Measurements from ENCODE around the gene ROPN1L. TPM values are rescaled to one million over a fixed set of nuclear protein-coding genes. Genes with fewer than 3 reads are reported as not detected.
A peak's percentile ranks its signal among the peaks of the same experiment; 100 is the strongest.

ROPN1L gene
- total and polyA plus RNA-seq, 2 of the 8 experiments (the other 6 are each of a cell fraction or from before 2014, with no cell fraction given) = 0.24 to 0.73 TPM

GRCh38 chr5:10485142-10485795 lies 43.6 kb downstream of the ROPN1L start:
- Histone ChIP-seq H4K91ac (replicated peaks; ENCODE audit: insufficient read length, low read length) (no peak overlapping the region), H2BK12ac (ENCODE audit: low read depth, low read length) (peak overlapping the region; percentile 2; the same call in 1 of the 2 replicates), H3K79me1 (ENCODE audit: low read depth, low read length) (no peaks in the 10 kb centered on the region), H4K20me1 (replicated peaks in 1 of 2; ENCODE audit: control insufficient read depth in 1 of 2, insufficient read depth in 2 of 2, low read length in 2 of 2) (no peaks in the 10 kb centered on the region), H2BK15ac (ENCODE audit: low read length) (0 out of 2 replicates have a peak overlapping the region, but pooled peaks have one; percentile 2), H2BK20ac (ENCODE audit: low read length) (no peak overlapping the region), H4K8ac (ENCODE audit: extremely low read depth, insufficient read depth, low read length) (peak overlapping the region; percentile 61; the same call in 1 of the 2 replicates), H3K4me2 (ENCODE audit: insufficient read depth in 1 of 2, low read depth in 2 of 2, low read length in 2 of 2) (no peak overlapping the region), H3K4me3 (ENCODE audit: extremely low read depth in 1 of 4, insufficient read depth in 2 of 4, low read depth in 3 of 4, low read length in 4 of 4) (no peak overlapping the region), H2BK5ac (ENCODE audit: low read depth, low read length) (no peak overlapping the region), H4K5ac (ENCODE audit: insufficient read length, low read depth, low read length) (no peak overlapping the region), H3K18ac (ENCODE audit: extremely low read depth, low read length) (no peak overlapping the region), H3K79me2 (ENCODE audit: control insufficient read depth in 1 of 2, insufficient read depth in 2 of 2, low read length in 2 of 2) (no peaks in the 10 kb centered on the region), H3K23ac (ENCODE audit: insufficient read length) (no peak overlapping the region), H3K4ac (replicated peaks; ENCODE audit: insufficient read length, low read depth, low read length) (no peak overlapping the region), H2AK5ac (ENCODE audit: low read depth, low read length) (no peak overlapping the region), H3K9ac (replicated peaks in 1 of 4; ENCODE audit: extremely low read depth in 1 of 4, low read depth in 3 of 4, low read length in 3 of 4) (no peak overlapping the region), H3K9me3 (ENCODE audit: insufficient read depth in 2 of 2, low read depth in 1 of 2, low read length in 1 of 2) (no peaks in the 10 kb centered on the region), H2BK120ac (replicated peaks; ENCODE audit: low read depth, low read length) (no peak overlapping the region), H3K36me3 (ENCODE audit: control insufficient read depth in 2 of 4, insufficient read depth in 4 of 4, low read length in 3 of 4) (no peaks in the 10 kb centered on the region), H3K27me3 (replicated peaks in 1 of 4; ENCODE audit: control insufficient read depth in 3 of 4, extremely low read depth in 1 of 4, insufficient read depth in 3 of 4, low read length in 3 of 4) (no peaks in the 10 kb centered on the region), H3K27ac (ENCODE audit: low read depth, low read length) (no peak overlapping the region), H3K56ac (replicated peaks; ENCODE audit: insufficient read length, low read depth, low read length) (no peak overlapping the region), H3K23me2 (ENCODE audit: low read depth, low read length) (no peaks in the 10 kb centered on the region), H3K14ac (ENCODE audit: insufficient read length) (no peak overlapping the region), H3K4me1 (replicated peaks in 1 of 4; ENCODE audit: control insufficient read depth in 3 of 4, insufficient read depth in 4 of 4, low read length in 3 of 4) (peaks cover 5 to 14% (median 8%) of the 10 kb centered on the region in 4 experiments; a peak in 4 of 7 replicates), H2AFZ (ENCODE audit: low read length) (no peak overlapping the region)
- DNase-seq (ENCODE audit: low read depth in 1 of 2, low spot score in 2 of 2) (no peak), FAIRE-seq (no peak)
- CTCF ChIA-PET (ENCODE audit: partially characterized antibody) = interaction anchor here (6.9 kb wide), 1 partner anchor 15 kb away, joined by 80 read pairs; no protein-coding TSS in a partner anchor
- TF ChIP-seq USF2 (IDR thresholded peaks at IDR 0.05; ENCODE audit: low read length) = peak; percentile 96
- peak; percentile 69 for TF ChIP-seq MAX (IDR thresholded peaks at IDR 0.05)
- TF ChIP-seq E2F6 (IDR thresholded peaks at IDR 0.05) = peak; percentile 26; the same call in 1 of the 2 replicates
- peak; percentile 94 for TF ChIP-seq ATF3 (IDR thresholded peaks at IDR 0.05; ENCODE audit: insufficient read depth, low read depth, low read length)
- no peak for TF ChIP-seq TCF12 (IDR thresholded peaks at IDR 0.05; ENCODE audit: low read depth, low read length)
- TF ChIP-seq SP4 (IDR thresholded peaks at IDR 0.05; ENCODE audit: low read length) = peak; percentile 88; the same call in 1 of the 2 replicates
- no peak for TF ChIP-seq POLR2A (IDR thresholded peaks at IDR 0.05; ENCODE audit: control extremely low read depth in 1 of 2, low read depth in 2 of 2, low read length in 2 of 2)
- TF ChIP-seq EGR1 (IDR thresholded peaks at IDR 0.05; ENCODE audit: borderline replicate concordance, low read depth, low read length) = 0 out of 2 replicates have a peak, but pooled peaks have one; percentile 1
- WGBS, 2 experiments (ENCODE audit: extremely low coverage in 1 of 2, insufficient coverage in 1 of 2, insufficient read length in 1 of 2, insufficient replicate concordance in 2 of 2, low coverage in 1 of 2, low lambda C conversion rate in 2 of 2, missing lambda C conversion rate in 1 of 2) = 91% methylated on average over 14 of the region's 14 CpGs; no CpG with 5 or more reads in 1 of the 2 experiments
- POLR2A ChIA-PET (ENCODE audit: partially characterized antibody) = no interaction called here

Data from H1 (cell line).